Endometrial microvascular endothelial cells (primary cell): ENCODE results near the gene ARL15. TPM values are rescaled to one million over a fixed set of nuclear protein-coding genes. Genes with fewer than 3 reads are reported as not detected.
"Not testable (repeated sequence)": the region's sequence is repeated elsewhere in the genome, so short reads cannot be mapped to it uniquely, and the experiment has no call there.

Experiments used
- in situ Hi-C: cut with HindIII; loops from 2 replicates; pipeline ENCODE4 v1.10.0; 2017; ENCODE audit warnings: low sequenced_read_pairs, low pct_unique_long_range_greater_than_20kb; ENCODE audit errors: inconsistent ontology term
- total RNA-seq: library from RNA; depleted of rRNA; stranded (reverse); fragments of >200 nt; gene quantifications from one replicate; pipeline ENCODE4 v1.2.3, GENCODE V29; 2015; ENCODE audit errors: inconsistent ontology term

The ARL15 gene
- total RNA-seq, 1 donor from 2014 or later, result 9.0 TPM

- in situ Hi-C loops, result no loop called here
Measured at GRCh38 chr5:53871775-53872174, 438.6 kb downstream of the ARL15 start.

- in situ Hi-C loops, result no loop called here
Measured at GRCh38 chr5:53871050-53871449, 439.3 kb downstream of the ARL15 start.

- in situ Hi-C loops, result no loop called here
Measured at GRCh38 chr5:53858700-53859456, 451.5 kb downstream of the ARL15 start.

- in situ Hi-C loops, result no loop called here
Measured at GRCh38 chr5:53856506-53856905, 453.9 kb downstream of the ARL15 start.

- in situ Hi-C loops, result not testable (repeated sequence)
Measured at GRCh38 chr5:53836851-53837430, 473.4 kb downstream of the ARL15 start.

- in situ Hi-C loops, result no loop called here
Measured at GRCh38 chr5:53834500-53834899, 475.9 kb downstream of the ARL15 start.

Other genes starting within 250 kb of the ARL15 start
- not detected for gene HSPB3, start 145.1 kb upstream of the ARL15 start, total RNA-seq
- gene SNX18, start 207.2 kb upstream of the ARL15 start, total RNA-seq, result 39.2 TPM